ENCODE data around the gene LIPC. TPM values are rescaled to one million over a fixed set of nuclear protein-coding genes. Genes with fewer than 3 reads are reported as not detected.

The LIPC gene
- total and polyA plus RNA-seq, 10 of the 15 experiments (the other 5 are each of a cell fraction or from before 2014, with no cell fraction given) = 0.06 to 0.31 (median 0.16) TPM; not detected in 1

- no peak for TF ChIP-seq ZNF592 (IDR thresholded peaks at IDR 0.05)
- TF ChIP-seq KLF5 (IDR thresholded peaks at IDR 0.05; ENCODE audit: partially characterized antibody) = no peak
- TF ChIP-seq HDAC6 (IDR thresholded peaks at IDR 0.05; ENCODE audit: unreplicated experiment) = no peak
- TF ChIP-seq SIX5 (IDR thresholded peaks at IDR 0.05; ENCODE audit: low read depth, low read length, severe bottlenecking) = no peak
- no peak for TF ChIP-seq BRCA1 (IDR thresholded peaks at IDR 0.05; ENCODE audit: low read depth, low read length)
- no peak for TF ChIP-seq SMAD5 (IDR thresholded peaks at IDR 0.05; ENCODE audit: low read depth)
- TF ChIP-seq JUND (IDR thresholded peaks at IDR 0.05; ENCODE audit: low read depth, low read length) = no peak
- TF ChIP-seq POLR2AphosphoS2 (IDR thresholded peaks at IDR 0.05; ENCODE audit: low read depth, low read length) = no peak
- TF ChIP-seq TCF7 (IDR thresholded peaks at IDR 0.05; ENCODE audit: borderline replicate concordance) = no peak
Measured at GRCh38 chr15:58401276-58401675, 30.5 kb upstream of the LIPC start (continued).

- POLR2A ChIA-PET = no interaction called here
- Histone ChIP-seq H3K9ac (ENCODE audit: control insufficient read depth, insufficient read depth, low read length) (no peak overlapping the region), H3K27ac (ENCODE audit: control insufficient read depth, insufficient read depth) (no peak overlapping the region), H3K4me2 (ENCODE audit: control insufficient read depth, insufficient read depth) (no peak overlapping the region), H3K27me3 (replicated peaks in 1 of 2; ENCODE audit: control insufficient read depth in 2 of 2, insufficient read depth in 2 of 2, low read length in 1 of 2) (no peaks in the 10 kb centered on the region), H3K36me3 (ENCODE audit: control insufficient read depth in 2 of 2, insufficient read depth in 2 of 2, low read length in 1 of 2) (no peaks in the 10 kb centered on the region), H3K9me3 (replicated peaks; ENCODE audit: control insufficient read depth, insufficient read depth, low read length) (no peaks in the 10 kb centered on the region), H3K4me3 (no peak overlapping the region), H2AFZ (ENCODE audit: control insufficient read depth, low read depth, low read length) (no peak overlapping the region), H3K4me1 (ENCODE audit: control insufficient read depth, insufficient read depth, low read length) (no peaks in the 10 kb centered on the region), H3K79me2 (ENCODE audit: control insufficient read depth, insufficient read depth, low read length) (no peaks in the 10 kb centered on the region), H4K20me1 (ENCODE audit: control insufficient read depth, insufficient read depth) (no peaks in the 10 kb centered on the region)
- 48% methylated on average over 8 of the region's 8 CpGs for WGBS (ENCODE audit: insufficient coverage, insufficient replicate concordance, low lambda C conversion rate, missing lambda C conversion rate)
- no peak for ATAC-seq
- RAD21 ChIA-PET (ENCODE audit: unreplicated experiment) = no interaction called here
- in situ Hi-C loops (cut with MboI) = no loop called here
- no peak for FAIRE-seq
- CTCF ChIA-PET = interaction anchor here (1.0 kb wide), 1 partner anchor 16 kb away, joined by 3 read pairs; no protein-coding TSS in a partner anchor
- no TSS peak for BruUV-seq (replicated peaks)
- intact Hi-C loops (cut with micrococcal nuclease; ENCODE audit: unreplicated experiment) = no loop called here
- SMC1A ChIA-PET (ENCODE audit: uncharacterized antibody, unreplicated experiment) = no interaction called here
- no peak for DNase-seq (ENCODE audit: low read depth, low spot score)
- TF ChIP-seq TARDBP (IDR thresholded peaks at IDR 0.05; ENCODE audit: borderline replicate concordance) = no peak
- TF ChIP-seq SREBF2 (IDR thresholded peaks at IDR 0.05; ENCODE audit: low read length) = no peak
- no peak for TF ChIP-seq CBX3 (IDR thresholded peaks at IDR 0.05; ENCODE audit: borderline replicate concordance, low read depth)
- no peak for TF ChIP-seq FOXM1 (IDR thresholded peaks at IDR 0.05; ENCODE audit: low read depth, low read length)
- TF ChIP-seq ELK1 (IDR thresholded peaks at IDR 0.05; ENCODE audit: low read depth, low read length) = no peak
- no peak for TF ChIP-seq HCFC1 (IDR thresholded peaks at IDR 0.05; ENCODE audit: low read length)
- no peak for TF ChIP-seq SMARCA5 (IDR thresholded peaks at IDR 0.05)
- no peak for TF ChIP-seq USF1 (IDR thresholded peaks at IDR 0.05; ENCODE audit: borderline replicate concordance, extremely low read length, insufficient read depth, low read depth, low read length)
- no peak for TF ChIP-seq NFYA (IDR thresholded peaks at IDR 0.05; ENCODE audit: borderline replicate concordance, low read depth, low read length)
- no peak for TF ChIP-seq SIX5 (IDR thresholded peaks at IDR 0.05; ENCODE audit: low read depth, low read length, severe bottlenecking)
- no peak for TF ChIP-seq SMAD5 (IDR thresholded peaks at IDR 0.05; ENCODE audit: low read depth)
- TF ChIP-seq CBX5 (IDR thresholded peaks at IDR 0.05; ENCODE audit: low read depth) = no peak
Measured at GRCh38 chr15:58401991-58402649, 29.7 kb upstream of the LIPC start.

All from GM12878 (cell line).